Tibial nerve (tissue), 4 donors: ENCODE results near the gene YES1.
A peak's percentile ranks its signal among the peaks of the same experiment; 100 is the strongest.

ENCODE experiments used
- CTCF ChIP-seq, 5 experiments: fragments of 200-600 bp in 3 of 5; fragments of 450-650 bp in 2 of 5; sonication (generic) in 3 of 5; IDR thresholded peaks; one replicate each; pipeline ENCODE4 v1.5.1; 2016 to 2019; ENCODE audit warnings: antibody characterized with exemption in 5 of 5, mild to moderate bottlenecking in 3 of 5, moderate library complexity in 2 of 5
- EP300 ChIP-seq, 2 donors: sonication (generic); formaldehyde crosslinking; IDR thresholded peaks; one replicate each; pipeline ENCODE4 v1.6.1; 2017; ENCODE audit warnings: antibody characterized with exemption in 2 of 2, mild to moderate bottlenecking in 1 of 2

GRCh38 chr18:712401-713134, 99.5 kb downstream of the YES1 start, which contains the start of gene ENOSF1:
- TF ChIP-seq EP300 (IDR thresholded peaks at IDR 0.05) (no peak), CTCF (IDR thresholded peaks at IDR 0.05) (peak; percentile 63 to 87 (median 84))
